OCI-M1 (cell line): ENCODE results near the gene CCDC117.

Experiments
- DNase-seq: peaks from one replicate; lab custom pipeline; 2025; lab: John Stamatoyannopoulos, UW

Gene CCDC117

GRCh38 chr22:28769394-28770085 lies 3.0 kb upstream of the CCDC117 start:
- DNase-seq: no peak

DNA sequence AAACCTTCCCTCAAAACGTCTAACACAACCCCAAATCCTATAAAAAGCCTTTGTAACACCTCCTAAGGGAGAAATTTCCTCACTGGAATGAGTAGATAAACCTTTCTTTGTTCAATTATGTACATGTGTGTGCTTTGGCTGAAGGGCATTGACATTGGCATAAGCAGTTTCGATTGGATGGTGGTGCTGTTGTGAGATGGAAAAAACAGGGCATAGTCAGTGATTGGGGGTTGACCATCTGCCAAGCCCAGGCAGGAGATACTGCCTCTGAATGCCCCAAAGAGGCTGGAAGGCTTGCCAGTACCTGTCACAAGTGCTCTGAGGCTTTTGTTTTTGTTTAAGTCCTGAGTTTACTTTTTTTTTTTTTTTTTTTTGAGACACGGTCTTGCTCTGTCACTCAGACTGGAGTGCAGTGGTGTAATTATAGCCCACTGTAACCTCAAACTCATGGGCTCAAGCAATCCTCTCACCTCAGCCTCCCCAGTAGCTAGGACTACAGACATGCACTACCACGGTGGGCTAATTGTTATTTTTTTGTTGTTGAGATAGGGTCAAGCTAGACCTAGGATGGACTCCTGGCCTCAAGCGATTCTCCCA lies 1.2 kb upstream of the CCDC117 start:
- DNase-seq: no peak

- peak; percentile 48 for DNase-seq
Measured at GRCh38 chr22:28773461-28773867, 969 bp downstream of the CCDC117 start.

DNA sequence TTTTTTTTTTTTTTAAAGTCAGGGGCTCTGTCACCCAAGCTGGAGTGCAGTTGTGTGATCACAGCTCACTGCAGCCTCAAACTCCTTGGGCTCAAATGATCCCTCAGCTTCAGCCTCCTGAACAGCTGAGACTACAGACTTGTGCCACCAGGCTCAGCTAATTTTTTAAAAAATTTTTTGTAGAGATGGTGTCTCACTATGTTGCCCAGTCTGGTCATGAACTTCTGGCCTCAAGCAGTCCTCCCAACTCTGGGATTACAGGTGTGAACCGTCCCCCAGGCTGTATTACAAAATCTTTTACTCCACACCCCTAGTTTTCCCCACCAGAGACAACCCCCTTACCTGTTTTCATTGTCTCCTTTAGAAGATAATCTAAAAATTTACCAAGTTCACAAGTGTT lies 1.9 kb downstream of the CCDC117 start:
- DNase-seq: no peak

DNA sequence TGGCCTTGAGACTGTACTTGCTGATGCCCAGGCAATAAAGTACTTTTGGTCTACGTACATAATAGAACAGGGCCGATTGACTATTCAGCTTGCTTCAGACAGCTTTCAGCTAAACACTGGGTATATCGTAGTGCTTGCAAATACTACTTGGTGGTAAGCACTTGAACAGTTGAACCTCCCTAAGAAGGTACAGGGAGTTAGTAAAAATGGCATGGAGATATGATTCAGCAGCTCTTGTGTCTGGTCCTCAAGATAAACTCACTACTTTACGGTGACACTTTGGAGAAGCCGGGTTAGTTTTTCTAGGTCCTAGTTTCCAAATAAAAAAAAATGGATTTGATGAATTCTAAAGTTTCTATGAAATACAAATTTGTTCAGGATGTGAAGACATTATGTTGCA lies 7.3 kb downstream of the CCDC117 start:
- peak; percentile 54 for DNase-seq

GRCh38 chr22:28780296-28780695 lies 7.8 kb downstream of the CCDC117 start:
- DNase-seq: no peak

DNA sequence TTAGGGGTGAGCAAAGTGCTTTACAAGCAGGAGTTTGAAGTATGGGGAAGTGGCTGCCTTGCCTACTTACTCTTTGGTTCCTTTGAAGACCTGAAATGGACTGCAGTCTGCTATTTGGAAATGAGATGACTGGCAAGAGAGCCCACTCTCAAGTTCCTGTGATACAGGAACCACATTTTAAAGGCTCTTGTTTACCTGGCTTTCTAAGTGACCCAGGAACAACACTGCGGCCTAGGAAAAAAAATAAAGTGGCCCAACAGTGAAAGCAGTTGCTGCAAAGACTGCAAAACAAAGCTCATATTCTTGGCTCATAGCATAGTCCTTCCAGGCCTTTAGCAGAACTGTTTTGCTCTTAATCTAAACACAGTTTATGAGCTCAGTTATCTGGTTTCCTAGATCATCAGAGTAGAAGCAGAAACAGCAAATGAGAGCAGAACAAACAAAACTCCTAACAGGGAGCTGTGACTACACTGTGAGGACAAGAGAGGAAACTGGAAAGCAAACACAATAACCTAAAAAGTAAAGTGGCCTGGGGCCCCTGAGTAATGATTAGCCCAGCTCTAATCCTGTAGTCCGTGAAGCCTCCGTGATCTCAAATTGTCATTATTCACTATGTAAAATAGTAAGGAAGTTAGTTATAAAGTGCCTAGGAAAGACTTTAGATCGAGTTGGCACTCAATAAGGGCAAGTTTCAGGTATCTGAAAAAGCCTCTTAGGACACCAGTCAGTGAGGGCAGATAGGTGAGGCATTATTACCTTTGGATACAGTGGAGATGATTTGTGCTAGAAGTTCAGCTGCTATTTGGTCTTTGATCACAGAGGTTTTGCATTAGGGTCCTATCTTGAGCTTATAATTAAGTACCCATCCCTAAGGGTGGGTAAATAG lies 11.5 kb downstream of the CCDC117 start:
- no peak for DNase-seq

DNA sequence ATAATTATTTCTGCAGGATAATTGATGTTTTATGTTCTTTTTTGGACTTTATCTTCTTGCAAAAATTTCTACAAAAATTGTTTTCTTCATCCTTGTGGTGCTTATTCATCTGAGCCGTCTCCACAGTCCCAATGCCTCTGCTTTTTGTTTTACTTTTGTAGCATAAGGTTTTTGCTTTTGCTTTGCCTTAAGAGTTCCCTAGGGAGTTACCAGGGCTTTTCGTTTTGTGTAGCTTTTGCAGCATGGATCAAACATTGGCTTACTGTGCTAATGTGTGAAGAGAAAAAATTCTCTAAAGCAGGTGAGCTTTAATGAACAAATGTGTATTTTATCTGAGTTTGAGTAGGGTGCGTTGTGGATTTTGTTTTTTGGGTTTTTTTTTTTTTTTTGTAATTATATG lies 16.1 kb downstream of the CCDC117 start:
- no peak for DNase-seq

GRCh38 chr22:28791124-28791523 lies 18.6 kb downstream of the CCDC117 start:
- DNase-seq: no peak

DNA sequence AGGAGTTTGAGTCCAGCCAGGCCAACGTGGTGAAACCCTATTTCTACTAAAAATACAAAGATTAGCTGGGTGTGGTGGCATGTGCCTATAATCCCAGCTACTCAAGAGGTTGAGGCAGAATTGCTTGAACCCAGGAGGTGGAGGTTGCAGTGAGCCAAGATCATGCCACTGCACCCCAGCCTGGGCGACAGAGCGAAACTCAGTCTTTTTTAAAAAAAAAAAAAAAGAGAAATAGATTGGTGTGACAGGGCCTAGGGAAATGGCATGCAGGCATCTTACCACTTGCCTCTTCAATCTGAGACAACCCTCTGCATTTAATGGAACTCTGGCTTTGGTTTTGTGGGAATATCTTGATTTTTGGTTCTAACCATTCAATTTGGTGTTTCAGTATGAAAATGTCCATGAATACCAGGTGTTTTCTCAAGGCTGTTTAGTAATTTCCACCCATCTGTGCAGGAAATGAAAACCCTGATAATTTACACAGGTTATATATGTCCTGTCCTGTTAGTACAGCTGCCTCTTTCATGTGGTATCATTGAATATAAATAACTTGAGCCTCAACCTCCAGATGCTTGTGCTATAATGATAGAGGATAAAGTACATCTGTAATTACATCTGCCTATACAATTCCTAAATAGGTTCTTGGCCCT lies 19.5 kb downstream of the CCDC117 start:
- DNase-seq: peak; percentile 21

GRCh38 chr22:28792491-28793383 lies 20.2 kb downstream of the CCDC117 start:
- no peak for DNase-seq

DNA sequence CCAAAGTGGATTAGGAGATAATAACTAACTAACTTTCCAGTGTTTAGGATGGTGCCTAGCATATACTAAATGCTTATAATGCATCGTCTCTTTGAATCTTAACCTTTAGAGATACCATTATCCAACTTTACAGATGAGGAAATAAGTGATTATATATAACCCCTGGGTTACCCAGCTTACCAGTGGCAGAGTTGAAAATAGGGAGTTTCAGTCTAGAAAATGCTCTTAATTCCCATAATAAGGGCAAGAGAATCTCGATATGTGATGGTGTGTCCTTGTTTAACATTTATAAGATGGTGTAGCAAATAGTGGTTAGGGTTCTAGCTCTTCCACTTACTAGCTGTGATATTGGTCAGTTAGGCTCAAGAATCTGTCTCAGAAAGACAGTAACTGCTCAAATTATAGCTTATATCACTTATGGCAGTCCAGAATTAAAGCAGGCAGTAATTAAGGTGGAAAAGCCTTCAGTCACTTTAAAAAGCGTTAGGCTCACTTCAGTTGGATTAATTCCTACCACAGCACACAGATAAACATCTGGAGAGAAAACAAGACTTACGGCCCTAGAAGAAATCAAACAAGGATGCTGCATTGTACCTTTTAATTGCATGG lies 21.6 kb downstream of the CCDC117 start:
- no peak for DNase-seq

- DNase-seq: no peak
Measured at GRCh38 chr22:28795071-28795693, 22.7 kb downstream of the CCDC117 start.

DNA sequence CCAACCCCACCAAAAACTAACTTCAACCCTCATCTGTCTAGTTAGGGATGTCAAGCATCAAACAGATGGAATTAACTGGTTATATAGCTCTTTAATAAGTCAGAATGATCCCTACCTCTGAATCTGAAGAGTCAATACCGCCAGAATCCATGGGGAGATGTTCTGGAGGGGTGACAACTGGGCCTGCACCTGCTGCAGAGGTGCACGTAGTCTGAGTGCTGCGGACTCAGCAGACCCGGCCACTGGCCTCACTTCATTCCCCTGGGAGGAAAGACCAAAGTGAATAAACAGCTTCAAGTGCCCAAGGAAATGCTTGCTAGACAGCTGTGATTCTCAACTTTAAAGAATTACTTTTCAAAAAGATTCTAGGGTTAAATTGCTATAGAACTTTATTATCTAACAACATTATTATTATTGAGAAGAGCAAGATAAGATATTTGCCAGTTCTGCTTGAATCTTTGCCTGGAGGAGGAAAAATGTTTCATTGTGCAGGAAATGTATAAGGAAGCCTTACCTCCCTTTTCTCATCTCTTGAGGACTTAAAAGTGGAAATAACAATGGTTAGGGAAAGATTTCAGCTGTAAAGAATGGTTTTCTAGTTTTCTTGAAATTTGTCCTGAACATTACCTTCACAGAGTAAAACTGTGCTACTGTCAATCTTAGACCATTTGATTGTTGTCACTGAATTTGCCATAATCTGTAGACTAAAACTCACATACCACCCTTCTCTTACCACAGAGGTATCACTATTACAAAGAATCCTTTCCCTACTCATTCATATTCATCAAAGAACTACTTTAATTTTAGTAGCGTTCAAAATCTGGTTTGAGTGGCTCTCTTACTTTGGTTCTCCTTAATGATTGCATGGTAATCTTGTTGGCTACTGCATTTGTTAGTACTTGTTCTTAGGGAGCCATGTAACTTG lies 23.7 kb downstream of the CCDC117 start:
- DNase-seq: no peak

GRCh38 chr22:28798810-28799605 lies 26.5 kb downstream of the CCDC117 start:
- peak; percentile 85 for DNase-seq

- DNase-seq: peak; percentile 67
Measured at GRCh38 chr22:28799606-28800307, 27.3 kb downstream of the CCDC117 start.

DNA sequence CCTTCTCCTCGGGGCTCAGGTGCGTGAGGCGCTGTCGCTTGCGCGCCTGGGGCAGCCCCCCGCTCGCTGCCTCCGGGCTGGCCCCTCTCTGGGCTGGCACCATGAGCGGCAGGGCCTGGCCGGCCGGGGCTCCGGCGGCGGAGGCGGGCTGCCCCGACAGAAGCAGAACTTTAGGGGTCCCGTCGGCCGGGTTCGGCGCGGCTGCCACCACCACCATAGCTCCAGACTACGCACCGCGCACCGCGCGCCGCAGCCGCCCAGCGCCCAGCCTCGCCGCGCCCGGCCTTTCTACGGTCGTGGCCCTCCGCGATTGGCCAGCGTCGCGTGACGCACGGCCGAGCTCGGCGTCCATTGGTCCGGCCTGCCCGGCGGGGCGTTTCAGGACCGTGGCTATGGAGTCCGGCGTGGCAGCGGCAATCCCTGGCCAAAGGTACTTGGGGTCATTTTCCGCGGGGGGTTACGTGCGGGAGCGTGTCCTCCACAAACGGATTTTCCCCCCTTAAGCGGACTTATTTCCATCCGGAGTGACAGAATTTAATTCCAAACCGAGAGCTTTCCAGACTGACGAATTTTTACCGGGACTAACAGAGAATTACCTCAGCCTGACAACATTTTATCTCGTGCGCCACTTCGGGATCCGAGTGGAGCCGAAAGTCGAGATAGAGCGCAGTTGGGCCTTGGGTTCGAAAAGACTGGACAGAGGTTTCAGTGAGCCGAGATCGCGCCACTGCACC lies 28.0 kb downstream of the CCDC117 start, which contains the start of gene XBP1:
TSS of gene XBP1 (minus strand) at position 262 of the 734 bp plus-strand sequence.
- DNase-seq: peak; percentile 97
